GM19023 (cell line): ENCODE results near the gene ZCCHC24.
"Not testable (repeated sequence)": the region's sequence is repeated elsewhere in the genome, so short reads cannot be mapped to it uniquely, and the experiment has no call there.

Experiments
- ATAC-seq: cut with Tn5 transposase; IDR thresholded peaks from one replicate; pipeline ENCODE4 v1.9.1; 2021; ENCODE audit warnings: mild to moderate bottlenecking, moderate library complexity; ENCODE audit not compliant: unreplicated experiment

The ZCCHC24 gene

GRCh38 chr10:79447911-79448731, 2.7 kb upstream of the ZCCHC24 start:
- ATAC-seq = no peak

DNA sequence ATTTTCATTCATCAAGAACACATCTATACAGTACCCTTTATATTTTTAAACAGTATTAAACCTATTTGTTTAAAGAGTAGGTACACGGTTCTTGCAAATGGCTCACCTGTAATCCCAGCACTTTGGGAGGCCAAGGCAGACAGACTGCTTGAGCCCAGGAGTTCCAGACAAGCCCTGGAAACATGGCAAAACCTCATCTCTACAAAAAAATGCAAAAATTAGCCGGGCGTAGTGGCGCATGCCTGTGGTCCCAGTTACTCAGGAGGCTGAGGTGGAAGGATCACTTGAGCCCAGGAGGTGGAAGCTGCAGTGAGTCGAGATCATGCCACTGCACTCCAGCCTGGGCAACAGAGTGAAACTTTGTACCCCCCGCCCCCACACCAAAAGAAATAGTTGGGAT, 1.8 kb upstream of the ZCCHC24 start:
- ATAC-seq = not testable (repeated sequence)

DNA sequence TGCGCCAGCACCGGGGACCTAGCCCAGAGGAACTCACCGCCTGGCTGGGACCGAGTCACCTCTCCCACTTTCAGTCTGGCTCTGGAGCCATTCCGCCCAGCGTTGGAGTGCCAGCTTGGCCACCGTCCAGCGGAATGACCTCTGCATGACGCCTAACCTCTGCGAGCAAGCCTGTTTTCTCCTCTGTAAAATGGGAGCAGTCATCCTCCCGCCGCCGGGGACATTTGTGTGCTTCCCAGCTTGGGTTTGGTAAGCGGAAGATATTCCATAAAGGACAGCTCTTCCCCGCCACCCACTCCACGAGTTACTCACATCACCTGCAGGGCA, 1.3 kb upstream of the ZCCHC24 start:
- ATAC-seq = no peak

DNA sequence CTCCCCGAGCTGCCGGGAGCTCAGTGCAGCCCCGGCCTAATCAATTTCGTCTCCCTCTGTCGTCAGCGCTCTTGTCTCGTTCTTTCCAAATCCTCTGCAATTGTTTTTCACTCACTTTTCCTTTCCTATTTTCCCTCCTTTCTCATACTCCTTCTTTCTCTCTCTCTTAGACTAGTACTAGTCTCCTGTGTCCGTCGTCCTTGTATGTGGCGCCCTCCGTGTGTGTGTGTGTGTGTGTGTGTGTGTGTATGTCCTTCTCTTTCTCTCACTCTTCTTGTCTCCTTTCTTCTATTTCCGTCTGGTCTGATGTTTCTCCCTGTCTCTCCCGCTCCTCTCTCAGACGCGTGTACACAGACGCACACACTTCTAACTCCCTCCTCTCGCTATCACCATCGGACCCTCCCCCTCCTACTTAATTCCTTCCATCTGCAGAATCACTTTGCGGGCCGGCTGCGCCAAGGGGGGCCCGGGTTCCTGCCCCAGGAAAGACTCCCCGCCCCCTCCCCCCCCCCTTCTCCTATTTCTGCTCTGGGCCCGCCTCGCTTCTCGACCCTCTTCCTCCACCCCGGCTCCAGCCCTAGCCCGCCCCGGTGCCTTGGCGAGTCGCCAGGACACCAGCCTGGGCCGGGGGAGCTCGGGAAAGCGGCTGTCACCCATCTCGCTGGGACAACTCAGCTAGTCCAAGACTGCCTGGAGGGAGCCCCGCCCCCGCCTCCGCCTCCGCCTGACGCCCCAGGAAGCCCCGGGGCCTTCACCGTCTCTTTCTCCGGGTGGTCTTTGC, 743 bp upstream of the ZCCHC24 start:
- peak; percentile 8 for ATAC-seq

DNA sequence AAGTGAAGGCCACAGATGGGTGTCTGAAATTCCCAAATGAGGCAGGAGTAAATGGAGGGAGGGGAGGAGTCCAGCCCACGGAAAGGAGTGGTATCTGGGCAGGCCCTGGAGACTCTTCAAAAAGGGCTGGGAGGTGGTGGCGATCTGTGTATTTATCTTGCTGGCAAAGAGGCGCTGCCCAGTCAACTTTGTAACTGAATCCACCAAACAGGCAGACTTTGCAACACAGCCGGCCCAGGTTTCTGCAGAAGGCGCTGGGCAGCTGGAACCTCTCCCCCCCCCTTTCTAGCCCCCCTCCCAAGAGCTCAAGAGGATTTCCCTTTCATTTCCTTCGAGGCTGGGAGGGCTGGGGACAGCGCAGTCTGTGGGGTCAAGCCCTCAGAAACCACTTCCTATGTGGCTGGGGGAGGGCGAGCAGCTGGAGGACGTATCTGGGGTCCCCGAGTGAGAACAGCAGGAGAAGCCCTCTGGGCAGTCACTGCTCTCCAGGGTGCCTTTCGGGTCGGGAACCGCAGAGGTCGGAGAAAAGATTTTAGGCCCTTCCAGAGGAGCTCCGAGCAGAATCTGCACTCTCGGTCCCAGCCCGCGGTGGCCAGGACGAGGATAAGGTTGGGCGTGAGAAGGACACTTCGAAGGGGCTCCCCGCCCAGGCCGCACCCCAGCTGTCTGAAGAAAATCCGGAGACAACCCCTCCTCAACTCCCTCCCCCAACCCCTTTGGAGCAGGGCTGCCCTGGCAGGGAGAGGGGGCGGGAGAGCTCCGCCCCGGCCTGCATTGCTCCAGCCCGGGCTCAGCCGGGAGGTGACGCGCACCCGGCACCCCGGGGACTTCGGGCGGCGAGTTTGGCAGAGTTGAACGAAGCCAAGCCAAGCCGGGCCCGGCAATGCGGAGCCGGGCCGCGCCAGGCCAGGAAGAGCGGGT, 965 bp downstream of the ZCCHC24 start:
- ATAC-seq = peak; percentile 20

DNA sequence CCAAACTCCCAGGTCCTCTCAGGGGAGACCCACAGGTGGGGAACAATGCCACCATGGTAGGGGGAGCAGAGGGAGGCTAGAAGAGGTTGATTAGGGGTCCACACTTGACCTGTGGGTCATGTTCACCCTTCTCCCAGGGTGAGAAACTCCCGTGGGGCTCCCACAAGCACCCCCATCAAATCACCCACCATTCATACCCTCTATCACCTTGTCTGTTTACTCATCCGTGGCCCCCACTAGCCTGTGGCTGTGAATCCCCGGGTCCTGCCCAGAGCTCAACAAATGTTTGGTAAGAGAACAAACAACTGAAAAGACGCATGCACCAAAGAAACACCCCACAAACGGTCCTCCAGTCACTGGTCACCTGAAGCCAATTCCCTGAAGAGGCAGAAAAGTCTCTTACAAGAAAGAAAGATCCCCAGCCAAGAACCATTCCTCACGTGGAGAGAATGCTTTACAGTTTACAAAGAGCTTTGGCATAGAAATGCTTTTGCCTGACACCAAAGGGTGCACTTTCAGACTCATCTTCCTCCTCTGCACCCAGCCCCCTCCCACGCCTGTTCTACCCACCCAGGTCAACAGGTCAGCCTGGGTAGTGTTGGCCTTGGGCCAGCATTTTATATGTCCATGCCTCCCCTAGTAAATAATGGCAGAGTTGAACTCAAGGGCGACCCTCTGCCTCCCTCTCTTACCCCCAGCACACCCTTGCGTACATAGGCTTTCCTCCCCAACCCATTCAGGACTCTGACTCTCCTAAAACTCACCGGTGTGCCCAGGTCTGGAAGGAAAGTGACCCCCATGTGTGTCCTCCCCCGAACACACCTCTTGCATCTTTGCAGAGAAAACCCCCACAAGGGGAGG, 1.9 kb downstream of the ZCCHC24 start:
- ATAC-seq = no peak

GRCh38 chr10:79442171-79443040, 3.0 kb downstream of the ZCCHC24 start:
- ATAC-seq = no peak

DNA sequence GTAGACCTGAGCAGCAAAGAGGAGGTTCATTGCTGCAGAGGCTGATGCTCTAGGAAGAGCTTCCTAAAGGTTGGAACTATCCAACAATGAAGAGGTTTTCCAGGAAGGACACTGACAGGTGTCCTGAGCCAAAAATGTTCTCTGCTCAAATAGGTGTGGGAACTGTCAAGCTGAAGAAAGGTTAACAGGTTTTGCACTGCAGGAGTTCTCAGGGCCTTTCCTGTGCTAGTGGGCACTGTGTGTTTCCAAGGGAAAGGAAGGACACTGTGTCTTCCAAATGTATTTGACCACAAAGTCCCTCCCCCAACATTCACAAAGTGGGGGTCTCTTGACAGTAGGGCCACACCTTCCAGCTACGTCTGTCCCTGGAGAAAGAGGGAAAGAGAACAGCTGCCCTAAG, 4.0 kb downstream of the ZCCHC24 start:
- ATAC-seq = no peak

DNA sequence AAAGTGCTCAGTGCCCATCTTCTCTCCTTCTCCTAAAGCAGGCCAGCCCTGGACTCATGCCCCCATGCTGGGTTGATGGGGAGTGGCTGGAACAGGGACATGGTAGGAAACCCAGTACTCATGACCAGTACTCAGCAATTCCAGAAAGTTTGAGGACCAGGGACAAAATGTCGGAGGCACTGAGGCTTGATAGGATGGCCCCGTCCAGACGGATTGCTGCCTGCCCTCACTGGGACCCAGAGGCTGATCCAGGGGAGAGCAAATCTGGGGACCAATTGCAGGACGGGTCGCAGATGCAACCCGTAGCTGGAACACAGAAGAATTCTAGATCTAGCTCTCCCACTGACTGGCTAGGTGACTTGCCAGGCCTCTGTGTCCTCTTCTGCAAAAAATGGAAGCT, 5.1 kb downstream of the ZCCHC24 start:
- ATAC-seq = no peak

DNA sequence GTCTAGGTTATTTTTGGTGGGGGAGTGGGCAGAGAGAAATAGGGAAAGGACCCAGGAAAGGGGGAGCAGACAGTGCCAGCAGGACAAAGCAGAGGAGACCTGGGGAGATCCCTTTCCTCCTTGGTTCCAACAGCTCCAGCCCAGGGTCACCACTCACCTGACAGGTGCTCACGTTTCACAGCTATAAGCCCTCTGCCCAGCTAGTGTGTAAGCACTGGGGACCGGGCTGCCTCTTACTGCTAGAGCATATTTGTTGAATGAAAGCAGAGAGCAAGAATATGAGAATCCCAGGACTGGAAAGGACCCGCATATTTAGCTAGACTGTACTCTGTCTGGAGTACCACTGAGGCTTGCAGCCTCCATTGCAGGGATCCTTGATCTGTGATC, 6.7 kb downstream of the ZCCHC24 start:
- no peak for ATAC-seq

GRCh38 chr10:79438021-79438698, 7.3 kb downstream of the ZCCHC24 start:
- ATAC-seq = no peak

DNA sequence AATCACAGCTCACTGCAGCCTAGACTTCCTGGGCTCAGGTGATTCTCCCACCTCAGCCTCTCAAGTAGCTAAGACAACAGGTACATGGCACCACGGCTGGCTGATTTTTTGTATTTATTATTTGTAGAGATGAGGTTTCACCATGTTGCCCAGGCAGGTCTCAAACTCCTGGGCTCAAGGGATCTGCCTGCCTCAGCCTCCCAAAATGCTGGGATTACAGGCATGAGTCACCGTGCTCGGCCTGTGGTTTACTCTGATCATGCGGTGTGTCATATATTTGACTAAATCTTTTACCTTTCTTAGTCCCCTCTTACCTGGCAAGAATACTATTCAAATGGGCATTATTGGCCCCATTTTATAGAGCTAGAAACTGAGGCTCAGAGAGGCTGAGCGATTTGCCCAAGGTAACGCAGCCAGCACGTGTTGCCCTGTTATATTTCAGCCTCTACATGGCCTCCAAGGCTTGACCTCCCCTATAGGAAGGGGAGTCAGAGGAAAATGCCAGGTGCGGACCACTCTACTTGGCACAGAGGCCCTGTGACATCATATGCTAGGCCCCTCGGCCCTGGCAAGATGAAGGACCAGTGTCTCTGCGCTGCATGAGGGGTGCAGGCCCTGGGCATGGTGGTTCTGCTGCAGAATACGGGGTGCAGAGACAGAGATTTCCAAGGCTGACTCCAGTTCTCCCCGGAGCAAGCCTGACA, 8.2 kb downstream of the ZCCHC24 start:
- no peak for ATAC-seq

DNA sequence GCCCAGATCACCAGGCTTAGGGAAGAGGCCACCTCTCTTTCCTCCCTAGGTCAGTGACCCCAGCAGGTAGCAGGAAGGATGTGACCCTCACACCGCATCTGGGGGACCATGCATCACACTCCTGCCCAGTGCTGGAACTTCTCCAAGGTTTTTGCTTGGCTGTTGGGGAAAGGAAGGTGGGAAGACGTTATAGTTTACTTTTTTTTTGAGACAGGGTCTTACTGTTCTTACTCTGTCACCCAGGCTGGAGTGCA, 8.6 kb downstream of the ZCCHC24 start:
- ATAC-seq = no peak

GRCh38 chr10:79436066-79436849, 9.2 kb downstream of the ZCCHC24 start:
- ATAC-seq = no peak

DNA sequence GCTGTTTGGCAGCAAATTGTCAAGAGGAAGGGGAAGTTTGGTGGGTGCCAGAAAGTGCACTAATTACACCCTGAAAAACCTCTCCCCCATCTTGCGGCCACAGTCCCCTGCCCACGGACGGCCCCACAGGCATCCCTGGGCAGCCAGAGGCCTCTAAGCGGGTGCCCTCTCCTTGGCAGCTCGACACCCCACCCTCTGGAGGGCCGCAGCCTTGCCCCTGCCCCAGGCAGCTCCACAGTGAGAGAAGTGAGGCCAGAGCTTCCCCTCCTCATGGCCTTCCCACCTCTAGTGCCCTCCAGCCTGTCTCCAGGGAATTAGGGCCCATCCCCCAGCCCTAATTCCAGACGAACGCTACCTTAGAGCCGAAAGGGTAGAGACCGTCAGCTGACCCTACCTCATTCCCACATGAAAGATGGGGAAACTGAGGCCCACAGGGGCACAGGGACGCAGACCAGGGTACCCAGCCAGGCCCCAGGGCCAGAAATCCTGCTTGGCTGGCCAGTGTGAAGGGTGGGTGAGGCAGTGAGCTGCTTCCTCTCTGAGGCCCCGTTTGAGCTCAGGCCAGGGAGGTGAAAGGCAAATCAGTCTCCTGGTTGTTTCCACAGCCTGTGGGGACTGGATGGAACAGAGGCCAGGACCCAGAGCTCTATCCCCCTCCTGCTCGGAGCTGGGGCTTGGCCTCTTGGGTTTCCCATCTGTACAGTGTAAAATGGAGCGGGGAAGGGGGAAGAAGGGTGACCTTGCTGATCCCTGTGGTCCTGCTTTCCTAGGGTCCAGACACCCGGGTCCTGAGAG, 10.0 kb downstream of the ZCCHC24 start:
- ATAC-seq = no peak

- no peak for ATAC-seq
Observed at GRCh38 chr10:79434821-79435251, 10.6 kb downstream of the ZCCHC24 start.

DNA sequence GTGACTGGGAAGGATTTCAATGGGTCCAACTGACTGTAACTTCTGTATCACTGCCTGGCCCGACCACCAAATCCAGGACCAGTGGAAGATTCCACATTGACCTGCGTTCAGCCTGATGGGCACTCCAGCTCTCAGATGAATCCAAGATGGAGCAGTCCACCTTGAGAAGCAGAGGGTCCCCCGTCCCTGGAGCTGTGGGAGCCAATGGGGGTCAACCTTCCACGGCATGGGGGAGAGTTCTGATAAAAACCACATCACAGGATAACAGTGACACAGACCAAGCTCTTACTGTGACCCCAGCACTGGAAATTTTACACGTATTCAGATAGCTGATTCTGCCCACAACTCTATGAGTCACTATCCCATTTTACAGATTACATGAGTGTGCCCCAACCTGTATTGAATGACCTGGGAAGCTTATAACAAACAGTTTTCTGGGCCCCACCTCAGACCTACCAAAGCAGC, 11.2 kb downstream of the ZCCHC24 start:
- ATAC-seq = no peak
